Activated CD4-positive, alpha-beta memory T cell treated with anti-CD3 and anti-CD28 coated beads, Interleukin-2, amount 10 ng/mL, durations not matched to agents 7 days and 5 days (primary cell): Measurements from ENCODE around the gene EDDM3A. TPM values are rescaled to one million over a fixed set of nuclear protein-coding genes. Genes with fewer than 3 reads are reported as not detected.

Source experiments
- CTCF ChIA-PET: fragments of 350-600 bp; sonication (Branson Sonifier 250); formaldehyde crosslinking; loops from one replicate; lab custom pipeline; 2021; ENCODE audit warnings: antibody characterized with exemption, inconsistent platforms; lab: Charles Lee
- POLR2A ChIA-PET: fragments of 350-600 bp; sonication (Branson Sonifier 250); formaldehyde crosslinking; loops from one replicate; lab custom pipeline; 2021; ENCODE audit warnings: antibody characterized with exemption; lab: Charles Lee
- DNase-seq: peaks from one replicate; pipeline ENCODE4 v3.0.0-alpha.2; 2020
- H3K27ac Mint-ChIP-seq: one replicate; pipeline ENCODE4 v1.8.0; 2021; ENCODE audit warnings: mild to moderate bottlenecking, mixed read lengths
- H3K27me3 Mint-ChIP-seq: one replicate; pipeline ENCODE4 v1.8.0; 2021; ENCODE audit warnings: mixed read lengths
- H3K36me3 Mint-ChIP-seq: one replicate; pipeline ENCODE4 v1.8.0; 2021; ENCODE audit warnings: low read depth, mixed read lengths
- H3K4me1 Mint-ChIP-seq: one replicate; pipeline ENCODE4 v1.8.0; 2021; ENCODE audit warnings: mixed read lengths
- H3K4me3 Mint-ChIP-seq: one replicate; pipeline ENCODE4 v1.8.0; 2021; ENCODE audit warnings: mild to moderate bottlenecking, mixed read lengths
- H3K9me3 Mint-ChIP-seq: one replicate; pipeline ENCODE4 v1.8.0; 2021; ENCODE audit warnings: mixed read lengths
- total RNA-seq, 2 experiments: library from RNA; stranded (reverse); gene quantifications; one replicate each; pipeline ENCODE4 v1.2.3, GENCODE V29; 2021

Gene EDDM3A
- total RNA-seq, 2 experiments from 2014 or later = not detected

DNA sequence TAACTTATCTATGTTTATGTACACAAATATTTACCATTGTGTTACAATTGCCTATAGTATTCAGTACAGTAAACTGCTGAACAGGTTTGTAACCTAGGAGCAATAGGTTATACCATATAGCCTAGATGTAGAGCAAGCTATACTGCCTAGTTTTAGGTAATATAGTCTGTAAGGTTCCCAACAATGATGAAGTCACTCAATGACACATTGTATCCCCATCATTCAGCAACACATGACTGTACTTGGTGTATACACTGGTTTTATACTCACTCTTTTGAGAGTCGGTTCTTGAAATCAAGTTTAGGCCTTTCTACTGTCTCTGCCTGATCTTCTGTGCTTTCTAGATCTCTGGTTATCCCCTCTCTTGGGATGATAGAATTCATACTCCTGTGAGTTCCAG lies 51.5 kb downstream of the EDDM3A start:
- Mint-ChIP-seq H3K36me3 (no peaks in the 10 kb centered on the region), H3K27me3 (peaks cover 4% of the 10 kb centered on the region), H3K4me1 (peaks cover 18% of the 10 kb centered on the region), H3K4me3 (no peak overlapping the region), H3K27ac (no peak overlapping the region), H3K9me3 (no peaks in the 10 kb centered on the region)
- no peak for DNase-seq
- CTCF ChIA-PET = interaction anchor here (1.5 kb wide), 1 partner anchor 76 kb away, joined by 4 read pairs; no protein-coding TSS in a partner anchor
- POLR2A ChIA-PET = no interaction called here

Other genes starting within 250 kb of the EDDM3A start
- under 1 TPM in 1 of 2 experiments, not detected in 1; 0.50 TPM for gene RNASE10, start 240.3 kb upstream of the EDDM3A start, total RNA-seq
- gene RNASE9, start 184.8 kb upstream of the EDDM3A start, total RNA-seq = not detected
- not detected for gene RNASE11, start 157.9 kb upstream of the EDDM3A start, total RNA-seq
- gene RNASE12, start 154.5 kb upstream of the EDDM3A start, total RNA-seq = not detected
- not detected for gene OR6S1, start 104.2 kb upstream of the EDDM3A start, total RNA-seq
- gene RNASE4, start 61.3 kb upstream of the EDDM3A start, total RNA-seq = 1 to 10 TPM; 2.7 to 4.7 TPM
- 1 to 10 TPM; 4.9 to 5.5 TPM for gene ANG, start 57.1 kb upstream of the EDDM3A start, total RNA-seq
- not detected for gene EDDM3B, start 22.5 kb downstream of the EDDM3A start, total RNA-seq
- gene RNASE6, start 35.4 kb downstream of the EDDM3A start, total RNA-seq = 1 to 10 TPM; 5.6 to 5.9 TPM
- not detected for gene RNASE1, start 57.0 kb downstream of the EDDM3A start, total RNA-seq
- not detected for gene RNASE3, start 145.5 kb downstream of the EDDM3A start, total RNA-seq
- not detected for gene RNASE2, start 209.6 kb downstream of the EDDM3A start, total RNA-seq
- 10 to 100 TPM; 81.9 to 82.0 TPM for gene METTL17, start 244.1 kb downstream of the EDDM3A start, total RNA-seq